HG03432 (cell line): Measurements from ENCODE around the gene RBMS2.

Experiments used
- ATAC-seq: cut with Tn5 transposase; IDR thresholded peaks from one replicate; pipeline ENCODE4 v1.9.1; 2021; ENCODE audit warnings: mild to moderate bottlenecking, moderate library complexity; ENCODE audit not compliant: unreplicated experiment

RBMS2 gene

DNA sequence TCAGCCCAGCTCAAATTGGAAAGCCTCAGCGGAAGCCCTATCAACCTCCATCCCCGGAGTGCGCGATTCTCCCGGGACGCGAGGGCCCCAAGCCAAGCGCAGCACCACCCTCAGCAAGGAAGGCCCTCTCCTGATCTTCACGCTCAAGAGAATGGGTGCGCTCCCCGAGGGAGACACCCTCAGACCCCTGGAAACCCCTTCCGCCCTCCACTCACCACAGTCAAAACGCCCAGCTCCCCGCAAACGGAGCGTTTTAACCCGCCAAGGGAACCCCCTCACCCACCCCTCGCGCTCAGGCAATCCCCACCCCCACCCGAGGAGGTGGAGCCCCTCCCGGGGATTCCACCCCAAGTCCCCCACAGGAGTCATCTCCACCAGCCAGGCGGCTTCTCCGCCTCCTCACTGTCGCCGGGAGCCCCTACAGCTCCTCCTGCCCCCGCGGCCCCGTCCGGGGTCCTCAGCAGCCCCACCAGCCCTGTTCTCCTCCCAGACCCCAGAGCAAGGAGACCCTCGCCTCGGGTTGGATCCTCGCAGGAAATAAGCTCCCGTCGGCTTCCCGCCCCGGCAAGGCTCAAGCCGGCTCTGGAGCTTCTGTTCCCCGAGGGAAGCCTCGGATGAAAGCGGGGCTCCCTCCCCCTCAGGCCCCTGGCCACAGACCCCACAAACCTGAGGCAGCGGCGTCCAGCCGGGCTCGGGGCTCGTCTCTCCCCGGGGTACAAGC is 108.0 kb downstream of the RBMS2 start:
- ATAC-seq: peak; percentile 18

DNA sequence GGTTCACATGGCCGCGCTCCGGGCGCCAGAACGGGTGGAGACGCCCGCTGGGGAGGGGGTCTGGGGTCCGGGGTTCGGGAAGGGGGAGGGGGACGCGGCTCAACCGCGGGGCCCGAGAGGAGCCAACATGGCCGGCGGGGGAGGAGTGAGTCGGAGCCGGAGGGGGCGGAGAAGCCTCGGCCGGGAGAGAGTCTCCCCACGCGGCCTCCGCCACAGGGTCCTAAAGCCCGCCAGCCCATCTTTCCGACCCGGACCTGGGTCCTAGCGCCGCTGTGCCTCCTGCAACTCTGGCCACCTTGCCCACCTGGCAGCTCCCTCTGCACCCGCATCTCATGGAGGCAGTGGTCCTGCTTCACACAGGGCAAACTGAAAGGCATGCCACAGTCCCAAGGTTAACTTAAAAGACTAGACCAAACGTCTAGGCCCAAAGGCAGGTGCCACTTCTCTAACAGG is 108.6 kb downstream of the RBMS2 start, which contains the start of gene BAZ2A:
TSS of gene BAZ2A (minus strand) at position 147 of the 453 bp plus-strand sequence. CDS start 12,796 bp downstream, outside the sequence.
- ATAC-seq: peak; percentile 66

DNA sequence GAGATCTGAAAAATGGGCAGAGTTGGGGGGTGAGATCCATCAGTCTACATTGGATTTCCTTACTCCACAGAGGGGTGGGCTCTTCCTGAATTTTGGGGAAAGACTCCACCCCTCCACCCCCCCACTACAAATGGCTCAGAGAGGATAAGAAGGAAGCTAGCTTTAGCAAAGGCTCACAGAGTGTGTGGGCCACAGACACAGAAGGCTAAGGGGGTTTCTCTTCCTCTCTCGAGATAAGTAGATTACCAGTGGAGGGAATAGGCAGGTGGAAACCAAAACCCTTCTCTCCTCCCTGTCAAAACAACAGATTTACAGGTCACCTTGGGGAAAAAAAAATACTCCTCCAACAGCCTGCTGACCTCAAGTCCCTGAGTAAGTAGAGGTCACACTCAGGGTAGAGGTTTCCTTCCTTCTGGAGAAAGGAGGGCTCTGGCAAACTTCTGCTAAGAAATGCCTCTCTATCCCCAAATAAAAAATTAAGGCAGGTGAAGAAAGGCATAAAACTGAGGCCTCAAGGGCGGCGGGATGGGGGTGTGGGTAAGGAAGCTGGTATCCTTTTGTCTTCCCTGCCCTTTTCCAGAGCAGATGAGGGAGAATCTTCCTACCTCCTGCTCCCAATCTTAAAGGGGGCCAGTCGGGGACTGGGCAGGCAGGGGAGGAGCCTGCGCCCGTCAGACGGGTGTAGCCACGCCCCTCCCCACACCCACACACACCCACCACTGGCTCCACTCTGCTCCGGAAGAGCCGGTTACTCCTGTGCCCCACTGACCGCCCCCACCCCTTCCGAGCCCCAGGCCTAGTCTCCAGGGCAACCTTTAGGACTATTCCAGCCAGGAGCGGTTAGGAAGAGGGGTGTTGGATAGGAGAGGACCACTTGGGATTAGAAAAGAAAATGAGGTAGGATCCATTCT is 110.4 kb downstream of the RBMS2 start:
- ATAC-seq: peak; percentile 22

DNA sequence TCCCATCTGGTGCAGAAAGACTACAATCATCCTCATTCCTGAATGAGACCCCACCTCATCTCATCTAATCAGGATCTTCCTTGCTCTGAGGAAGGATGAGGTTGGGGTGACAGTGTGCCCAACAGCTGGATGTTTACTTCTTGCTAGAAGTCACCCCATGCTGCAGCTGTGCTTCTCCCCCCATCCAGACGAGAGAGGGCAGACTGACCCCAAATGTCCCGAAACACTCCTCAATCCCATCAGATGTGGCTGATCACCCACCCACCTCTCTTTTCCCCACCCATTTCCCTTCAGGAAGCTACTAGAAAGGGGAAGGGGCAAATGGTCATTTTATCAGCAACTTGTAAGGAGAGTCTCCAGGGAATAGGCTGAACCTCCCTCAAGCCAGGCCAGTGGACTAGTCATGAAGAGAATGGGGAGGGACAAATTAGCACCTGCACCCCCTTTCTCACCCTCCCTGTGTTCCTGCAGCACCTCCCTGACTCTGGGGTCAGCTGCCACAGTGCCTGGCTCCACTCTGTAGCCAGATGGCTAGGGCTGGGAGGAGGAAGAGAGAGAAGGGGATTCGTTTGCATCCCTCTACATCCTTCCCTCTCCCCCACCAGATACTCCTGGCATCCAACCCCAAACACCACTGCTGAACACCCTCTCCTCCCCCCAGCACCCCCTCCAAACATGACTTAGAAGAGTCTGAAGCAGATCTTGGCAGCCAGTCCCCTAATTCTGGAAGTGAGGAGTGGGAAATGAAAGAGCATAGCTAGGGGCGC is 111.3 kb downstream of the RBMS2 start:
- no peak for ATAC-seq

DNA sequence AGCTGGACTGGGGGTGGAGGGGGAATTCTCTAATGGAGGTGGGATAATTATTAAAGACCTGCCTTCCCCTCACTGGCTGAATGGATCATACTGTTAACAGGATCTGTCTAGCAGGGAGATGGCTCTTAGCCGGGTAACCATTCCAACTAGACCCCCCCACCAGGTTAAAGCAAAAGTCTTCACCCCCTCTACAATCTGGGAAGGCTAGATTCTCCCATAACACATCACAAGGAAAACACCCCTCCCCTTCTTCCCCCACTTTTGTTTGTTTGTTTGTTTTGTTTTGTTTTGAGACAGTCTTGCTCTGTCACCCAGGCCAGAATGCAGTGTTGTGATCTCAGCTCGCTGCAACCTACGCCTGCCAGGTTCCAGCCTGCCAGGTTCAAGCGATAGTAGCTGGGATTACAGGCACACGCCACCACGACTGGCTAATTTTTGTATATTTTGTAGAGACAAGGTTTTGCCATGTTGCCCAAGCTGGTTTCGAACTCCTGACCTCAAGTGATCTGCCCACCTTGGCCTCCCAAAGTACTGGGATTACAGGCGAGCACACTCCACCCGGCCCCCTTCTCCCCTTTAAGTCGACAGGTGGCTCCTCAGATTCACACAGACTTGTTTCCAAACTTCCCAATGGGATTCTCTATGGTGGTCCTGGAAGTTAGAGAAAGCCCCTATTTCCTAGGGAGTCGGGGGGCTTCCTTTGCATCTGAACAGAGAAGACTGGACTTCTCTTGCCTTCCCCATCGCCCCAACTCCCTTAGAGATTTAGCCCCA is 112.0 kb downstream of the RBMS2 start:
- ATAC-seq: no peak

DNA sequence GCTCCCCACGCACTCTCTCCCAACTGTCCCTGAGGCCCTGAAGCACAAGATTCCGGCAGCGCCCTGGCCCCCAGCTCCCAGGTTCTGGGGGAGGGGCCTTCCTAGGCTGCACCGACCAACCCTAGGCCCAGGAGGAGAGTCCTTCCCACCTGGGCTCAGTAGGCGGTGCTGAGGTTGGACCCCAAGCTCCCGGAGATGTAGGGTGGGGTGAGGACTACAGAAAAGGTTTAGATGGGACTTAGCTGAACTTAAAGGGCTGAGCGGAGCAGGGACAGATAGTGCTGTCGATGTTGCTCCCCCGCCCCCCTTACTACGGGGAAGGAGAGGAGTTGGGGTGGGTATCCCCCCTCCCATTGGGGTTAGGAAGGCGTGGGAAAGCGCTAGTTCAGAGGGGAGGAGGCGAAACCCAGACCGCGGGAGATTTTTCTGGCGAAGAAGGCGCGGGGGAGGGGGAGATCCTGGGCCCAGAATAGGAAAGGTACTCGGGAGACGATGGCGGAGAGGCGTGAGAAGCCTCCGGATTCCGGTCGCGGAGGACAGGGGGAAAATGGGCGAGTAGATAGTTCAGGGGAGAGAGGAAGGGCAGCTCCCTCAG is 112.7 kb downstream of the RBMS2 start:
- no peak for ATAC-seq

DNA sequence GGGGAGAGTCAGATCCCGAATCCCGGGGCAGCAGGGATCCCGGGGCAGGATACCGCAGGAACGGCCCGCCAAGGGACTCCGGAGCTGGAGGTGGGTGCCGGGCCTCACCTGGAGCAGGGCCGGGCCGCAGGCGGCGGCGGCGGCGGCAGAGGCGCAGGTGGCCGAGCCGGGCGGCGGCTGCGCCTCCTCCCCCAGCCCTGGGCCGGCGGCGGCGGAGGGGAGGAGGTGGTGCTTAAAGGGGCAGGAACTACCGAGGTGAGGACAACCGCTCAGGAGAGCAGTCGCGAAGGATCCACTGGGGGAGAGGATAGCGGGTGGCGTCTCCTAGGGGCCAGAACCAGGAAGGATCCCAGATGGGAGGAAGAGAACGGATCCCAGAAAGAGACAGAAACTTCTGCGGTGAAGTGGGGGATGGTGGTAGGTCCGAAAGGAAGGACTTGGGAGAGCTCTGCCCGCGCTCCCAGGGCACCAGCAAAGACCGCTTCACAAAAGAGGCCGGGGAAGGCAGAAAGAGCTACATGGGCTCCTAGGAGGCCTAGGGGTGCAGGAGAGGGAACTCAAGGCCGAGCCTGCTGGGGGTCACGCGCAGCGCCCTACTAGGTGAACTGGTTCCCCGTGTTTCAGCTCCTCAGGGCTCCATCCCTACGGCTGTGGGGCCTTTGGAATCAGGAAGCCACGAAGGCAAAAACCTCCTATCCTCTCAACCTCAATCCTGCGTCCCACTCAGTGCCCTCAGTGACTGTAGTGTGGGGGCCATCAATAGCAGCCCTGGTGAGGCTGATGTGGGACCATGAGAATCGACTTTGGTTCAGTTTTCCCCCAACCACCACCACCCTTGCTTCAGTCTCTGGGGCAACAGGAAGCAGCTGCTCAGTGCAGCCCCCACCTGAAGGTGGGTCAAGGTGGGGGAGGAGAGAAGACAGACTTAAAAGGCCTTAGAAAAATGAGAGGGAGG is 113.5 kb downstream of the RBMS2 start:
- peak; percentile 31 for ATAC-seq

DNA sequence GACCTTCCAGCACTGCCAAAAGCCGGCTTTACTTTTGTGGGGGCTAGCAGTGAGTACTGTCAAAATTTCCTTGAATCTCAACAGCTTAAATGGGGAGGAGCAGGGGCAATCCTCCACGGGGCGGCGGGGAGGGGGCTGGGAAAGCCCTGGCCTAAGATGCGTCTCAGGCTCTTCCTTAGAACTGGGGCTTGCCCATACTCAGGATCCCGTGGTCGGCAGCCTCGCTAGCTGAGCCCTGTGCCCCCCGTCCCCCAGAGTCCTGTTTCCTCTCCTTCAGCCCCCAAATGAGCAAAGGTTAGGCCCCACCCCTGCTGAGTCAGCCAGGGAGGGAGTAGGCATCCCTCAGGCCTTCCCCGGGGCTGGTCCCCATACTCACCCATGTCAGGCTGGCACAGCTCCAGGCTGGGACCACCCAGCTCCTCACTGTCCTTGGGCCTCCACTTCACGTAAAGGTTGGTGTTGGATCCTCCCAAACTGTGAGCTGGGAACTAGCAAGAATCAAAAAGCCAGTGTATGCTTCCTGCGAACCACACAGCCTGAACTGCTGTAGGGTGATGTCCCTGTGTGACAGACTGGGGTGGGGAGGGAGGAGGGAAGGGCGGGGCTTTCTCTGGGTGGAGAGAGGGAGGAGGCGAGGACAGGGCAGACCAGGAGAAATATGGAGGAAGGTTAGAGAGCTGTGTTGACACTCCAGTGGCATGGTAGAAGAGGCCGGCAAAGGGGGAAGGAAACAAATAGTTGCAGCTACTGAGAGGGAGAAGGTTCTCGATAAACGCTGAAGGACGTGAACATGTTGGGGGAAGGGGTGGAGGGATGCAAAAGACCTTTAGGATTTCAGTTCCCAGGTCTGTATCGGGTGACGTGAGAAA is 114.4 kb downstream of the RBMS2 start:
- ATAC-seq: peak; percentile 48

DNA sequence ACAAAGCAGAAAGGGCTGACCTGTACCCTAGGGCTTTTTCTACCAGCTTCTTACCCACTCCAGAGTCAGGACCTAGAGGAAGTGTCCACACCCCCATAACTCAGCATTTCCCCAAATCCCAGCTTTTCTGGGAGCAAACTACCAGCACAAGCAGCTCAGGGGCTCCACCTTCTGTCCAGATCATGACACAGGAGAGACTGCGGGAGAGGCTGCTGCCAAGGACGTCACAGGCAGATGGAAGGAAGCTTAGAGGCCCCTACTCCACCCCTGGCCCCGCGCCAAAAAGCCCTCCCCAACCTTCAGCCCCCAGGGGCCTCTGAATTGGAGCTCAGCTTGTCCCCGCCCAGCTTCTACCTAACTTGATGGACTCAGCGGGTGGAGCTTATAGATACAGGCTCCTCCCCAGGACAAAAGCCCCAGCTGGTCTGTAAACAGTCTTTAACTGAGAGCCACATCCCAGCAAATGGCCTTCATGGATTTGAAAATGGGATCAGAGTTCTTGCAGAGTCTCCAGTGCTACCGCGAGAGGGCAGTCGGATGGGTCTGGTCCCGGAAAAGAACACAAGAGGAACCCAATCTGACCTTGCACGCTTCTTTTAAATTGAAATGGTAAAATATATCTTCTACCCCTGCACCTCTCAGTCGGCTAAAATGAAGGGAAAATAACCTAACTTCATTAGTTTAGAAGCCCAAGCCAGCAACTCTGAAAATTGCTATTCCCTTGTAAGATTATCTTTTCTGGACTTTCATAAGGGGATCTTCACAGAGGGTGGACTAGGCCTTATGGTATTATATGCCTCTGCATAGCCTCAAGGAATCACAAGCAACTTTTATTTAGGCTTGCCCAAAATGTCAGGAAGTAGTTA is 115.3 kb downstream of the RBMS2 start:
- peak; percentile 63 for ATAC-seq

DNA sequence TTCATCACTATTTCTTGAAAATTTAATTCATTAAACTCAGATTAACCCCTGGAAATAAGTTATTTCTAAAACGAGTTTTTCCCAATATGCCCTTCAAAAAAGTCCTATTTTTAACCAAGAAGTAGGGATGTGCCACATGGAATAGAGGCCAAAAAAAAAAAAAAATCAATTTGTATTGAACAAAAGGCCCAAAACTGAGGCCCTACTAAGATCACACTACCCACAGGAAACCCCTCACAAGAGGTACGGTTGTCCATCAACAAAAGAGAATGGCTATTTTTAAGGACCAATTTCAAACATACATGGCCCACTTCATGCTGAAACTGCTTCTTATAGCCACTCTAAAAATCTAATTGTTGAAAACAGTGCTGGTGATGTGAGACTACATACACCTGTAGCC is 116.0 kb downstream of the RBMS2 start:
- ATAC-seq: no peak

DNA sequence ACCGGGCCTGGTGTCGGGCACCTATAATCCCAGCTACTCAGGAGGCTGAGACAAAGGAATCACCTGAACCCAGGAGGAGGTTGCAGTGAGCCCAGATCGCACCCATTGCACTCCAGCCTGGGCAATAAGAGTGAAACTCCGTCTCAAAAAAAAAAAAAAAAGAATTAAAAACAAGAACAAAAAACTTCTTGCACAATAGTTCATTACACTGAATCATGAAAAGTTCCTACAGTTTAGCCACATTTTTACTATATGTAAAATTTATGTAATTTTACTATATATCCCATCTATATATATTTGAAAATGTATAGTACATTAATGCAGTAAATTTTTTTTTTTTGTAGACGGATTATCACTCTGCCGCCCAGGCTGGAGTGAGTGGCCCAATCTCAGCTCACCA is 119.6 kb downstream of the RBMS2 start:
- no peak for ATAC-seq

DNA sequence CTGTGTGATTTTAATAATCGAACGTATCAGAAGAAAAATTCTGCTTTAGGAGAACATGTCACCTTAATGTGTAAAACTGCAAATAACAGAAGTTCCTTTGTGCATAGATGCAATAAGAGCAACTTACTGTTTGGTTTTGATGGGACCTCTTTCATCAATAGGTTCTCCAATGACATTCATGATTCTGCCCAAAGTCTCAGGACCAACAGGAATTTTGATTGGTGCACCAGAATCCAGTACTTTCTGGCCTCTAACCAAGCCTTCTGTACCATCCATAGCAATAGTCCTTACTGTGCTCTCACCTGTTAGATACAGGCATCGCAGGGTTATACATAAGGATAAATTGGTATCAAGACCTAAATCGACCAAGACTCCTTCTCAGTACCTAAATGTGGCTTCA is 123.0 kb downstream of the RBMS2 start:
- no peak for ATAC-seq

DNA sequence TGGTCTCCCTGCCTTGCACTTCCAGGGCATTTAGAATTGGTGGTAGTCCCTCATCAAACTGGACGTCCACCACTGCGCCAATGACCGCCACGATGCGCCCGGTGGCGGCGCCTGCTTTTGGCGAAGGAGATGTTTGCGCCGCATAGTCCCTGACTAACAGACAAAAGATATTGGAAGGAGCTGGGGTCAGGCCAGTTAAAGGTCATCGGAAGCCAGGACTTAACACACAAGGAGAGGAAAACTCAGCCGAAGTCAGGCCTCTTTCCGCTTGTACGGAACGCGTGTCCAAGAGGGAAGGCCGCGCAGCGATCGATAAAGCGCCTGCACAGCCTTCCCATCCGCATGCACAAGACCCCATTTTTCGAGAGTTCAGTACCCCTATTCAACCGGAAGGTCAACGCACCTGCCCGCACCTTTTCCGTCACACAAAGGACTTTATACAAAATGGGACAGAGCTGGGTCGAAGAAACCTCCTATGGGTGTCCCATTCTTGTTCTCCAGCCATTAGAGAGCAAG is 123.6 kb downstream of the RBMS2 start:
- ATAC-seq: no peak
